Activated CD8-positive, alpha-beta T cell treated with anti-CD3 and anti-CD28 coated beads for 36 hours (primary cell): ENCODE results near the gene GPSM1. TPM values are rescaled to one million over a fixed set of nuclear protein-coding genes. Genes with fewer than 3 reads are reported as not detected.

Experiments used
- ATAC-seq: fragments of 200-7000 bp; cut with Tn5 transposase; one replicate; pipeline ENCODE4 v1.10.0; 2021; ENCODE audit warnings: mild to moderate bottlenecking, moderate library complexity
- CTCF ChIA-PET: fragments of 350-600 bp; sonication (Branson Sonifier 250); formaldehyde crosslinking; loops from one replicate; lab custom pipeline; 2021; ENCODE audit warnings: antibody characterized with exemption; lab: Charles Lee
- POLR2A ChIA-PET: fragments of 350-600 bp; sonication (Branson Sonifier 250); formaldehyde crosslinking; loops from one replicate; lab custom pipeline; 2021; ENCODE audit warnings: antibody characterized with exemption; lab: Charles Lee
- DNase-seq: peaks from one replicate; pipeline ENCODE4 v3.0.0-alpha.2; 2020
- H3K27ac Mint-ChIP-seq: one replicate; pipeline ENCODE4 v1.8.0; 2021; ENCODE audit warnings: mild to moderate bottlenecking, mixed read lengths
- H3K27me3 Mint-ChIP-seq: one replicate; pipeline ENCODE4 v1.8.0; 2021; ENCODE audit warnings: mixed read lengths
- H3K36me3 Mint-ChIP-seq: one replicate; pipeline ENCODE4 v1.8.0; 2021; ENCODE audit warnings: low read depth, mixed read lengths
- H3K4me1 Mint-ChIP-seq: one replicate; pipeline ENCODE4 v1.8.0; 2021; ENCODE audit warnings: low read depth, mixed read lengths
- H3K4me3 Mint-ChIP-seq: one replicate; pipeline ENCODE4 v1.8.0; 2021; ENCODE audit warnings: mild to moderate bottlenecking, moderate library complexity, mixed read lengths
- H3K9me3 Mint-ChIP-seq: one replicate; pipeline ENCODE4 v1.8.0; 2021; ENCODE audit warnings: mixed read lengths
- intact Hi-C: fragments of 100-400 bp; cut with micrococcal nuclease; formaldehyde crosslinking; loops from one replicate; pipeline ENCODE4 v1.10.0; 2022
- total RNA-seq, 2 experiments: library from RNA; stranded (reverse); gene quantifications; one replicate each; pipeline ENCODE4 v1.2.3, GENCODE V29; 2021
- TF ChIP-seq, protein P1 (sequence below): fragments of 200-600 bp; IDR thresholded peaks from one replicate; pipeline ENCODE4 v1.8.0; 2022; ENCODE audit warnings: antibody characterized with exemption, mild to moderate bottlenecking

The GPSM1 gene
- total RNA-seq, 2 experiments from 2014 or later: 8.8 to 10.0 TPM

DNA sequence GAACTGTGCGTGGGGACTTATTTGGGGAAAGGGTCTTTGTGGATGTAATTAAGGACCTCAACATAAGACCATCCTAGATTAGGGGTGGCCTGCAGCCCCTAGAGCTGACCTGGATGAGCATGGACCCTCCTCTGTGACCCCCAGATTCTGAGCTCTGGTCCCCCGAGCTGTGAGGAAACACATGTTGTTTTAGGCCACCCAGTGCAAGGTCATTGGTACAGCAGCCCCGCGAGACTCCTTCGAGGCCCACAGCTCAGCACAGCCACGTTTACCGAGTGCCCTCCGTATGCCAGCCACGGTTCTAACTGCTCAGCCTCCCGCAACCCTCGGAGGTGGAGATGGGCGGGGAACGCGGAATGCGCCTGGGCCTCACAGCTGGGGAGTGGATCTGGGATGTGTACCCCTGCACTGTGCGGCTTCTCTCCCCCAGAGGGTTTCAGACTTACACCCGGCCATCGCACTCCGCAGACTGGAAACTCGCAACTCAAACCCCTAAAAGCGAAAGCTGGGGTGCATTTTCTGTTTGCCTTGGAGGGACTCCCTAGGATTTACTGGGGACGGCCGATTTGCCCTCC, 4.5 kb upstream of the GPSM1 start:
- no peak overlapping the region for H3K4me3 Mint-ChIP-seq

GRCh38 chr9:136323371-136323789, 4.0 kb upstream of the GPSM1 start:
- no peak for ATAC-seq
- DNase-seq: no peak
- Mint-ChIP-seq H3K4me1 (peaks cover 2% of the 10 kb centered on the region), H3K27me3 (no peaks in the 10 kb centered on the region), H3K9me3 (no peaks in the 10 kb centered on the region), H3K36me3 (no peaks in the 10 kb centered on the region), H3K27ac (no peak overlapping the region), H3K4me3 (no peak overlapping the region)
- POLR2A ChIA-PET: interaction anchor here (1.0 kb wide), 1 partner anchor 40 kb away, joined by 3 read pairs; no protein-coding TSS in a partner anchor
- CTCF ChIA-PET: interaction anchor here (1.5 kb wide), 1 partner anchor 11 kb away, joined by 8 read pairs; no protein-coding TSS in a partner anchor
- TF ChIP-seq, protein P1, sequence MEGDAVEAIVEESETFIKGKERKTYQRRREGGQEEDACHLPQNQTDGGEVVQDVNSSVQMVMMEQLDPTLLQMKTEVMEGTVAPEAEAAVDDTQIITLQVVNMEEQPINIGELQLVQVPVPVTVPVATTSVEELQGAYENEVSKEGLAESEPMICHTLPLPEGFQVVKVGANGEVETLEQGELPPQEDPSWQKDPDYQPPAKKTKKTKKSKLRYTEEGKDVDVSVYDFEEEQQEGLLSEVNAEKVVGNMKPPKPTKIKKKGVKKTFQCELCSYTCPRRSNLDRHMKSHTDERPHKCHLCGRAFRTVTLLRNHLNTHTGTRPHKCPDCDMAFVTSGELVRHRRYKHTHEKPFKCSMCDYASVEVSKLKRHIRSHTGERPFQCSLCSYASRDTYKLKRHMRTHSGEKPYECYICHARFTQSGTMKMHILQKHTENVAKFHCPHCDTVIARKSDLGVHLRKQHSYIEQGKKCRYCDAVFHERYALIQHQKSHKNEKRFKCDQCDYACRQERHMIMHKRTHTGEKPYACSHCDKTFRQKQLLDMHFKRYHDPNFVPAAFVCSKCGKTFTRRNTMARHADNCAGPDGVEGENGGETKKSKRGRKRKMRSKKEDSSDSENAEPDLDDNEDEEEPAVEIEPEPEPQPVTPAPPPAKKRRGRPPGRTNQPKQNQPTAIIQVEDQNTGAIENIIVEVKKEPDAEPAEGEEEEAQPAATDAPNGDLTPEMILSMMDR: no peak
- intact Hi-C loops: no loop called here

More for the DNA sequence above, 4.5 kb upstream of the GPSM1 start:
- Mint-ChIP-seq H3K36me3 (no peaks in the 10 kb centered on the region), H3K27me3 (no peaks in the 10 kb centered on the region), H3K27ac (no peak overlapping the region), H3K4me1 (peaks cover 2% of the 10 kb centered on the region), H3K9me3 (no peaks in the 10 kb centered on the region)
- ChIA-PET POLR2A (interaction anchor here (1.0 kb wide), 1 partner anchor 40 kb away, joined by 3 read pairs; no protein-coding TSS in a partner anchor), CTCF (interaction anchor here (1.5 kb wide), 1 partner anchor 10 kb away, joined by 8 read pairs; no protein-coding TSS in a partner anchor)
- ATAC-seq: no peak
- no peak for DNase-seq
- TF ChIP-seq, protein P1: no peak
- intact Hi-C loops: no loop called here

- Mint-ChIP-seq H3K27me3 (no peaks in the 10 kb centered on the region), H3K4me1 (peaks cover 6% of the 10 kb centered on the region), H3K9me3 (no peaks in the 10 kb centered on the region), H3K4me3 (no peak overlapping the region), H3K27ac (no peak overlapping the region), H3K36me3 (no peaks in the 10 kb centered on the region)
- CTCF ChIA-PET: no interaction called here
- ATAC-seq: no peak
- intact Hi-C loops: no loop called here
- no peak for DNase-seq
- TF ChIP-seq, protein P1: no peak
- POLR2A ChIA-PET: no interaction called here
Observed at GRCh38 chr9:136324501-136325300, 2.6 kb upstream of the GPSM1 start.

DNA sequence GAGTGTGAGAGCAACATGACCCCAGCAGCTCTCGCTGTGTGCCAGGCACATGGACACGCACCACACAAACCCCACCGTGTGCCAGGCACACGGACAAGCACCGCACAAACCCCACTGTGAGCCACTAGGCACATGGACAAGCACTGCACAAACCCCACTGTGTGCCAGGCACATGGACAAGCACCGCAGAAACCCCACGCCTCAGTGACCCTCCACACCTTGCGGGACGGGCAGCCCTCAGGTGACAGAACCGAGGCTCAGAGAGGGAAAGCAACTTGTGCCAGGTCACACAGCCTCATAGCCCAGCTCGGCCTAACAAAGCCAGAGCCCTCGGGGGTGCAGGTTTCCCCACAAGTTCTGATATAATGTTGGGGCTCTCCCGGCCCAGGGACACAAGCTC, 2.0 kb upstream of the GPSM1 start:
- Mint-ChIP-seq H3K27me3 (no peaks in the 10 kb centered on the region), H3K4me1 (peaks cover 6% of the 10 kb centered on the region), H3K4me3 (no peak overlapping the region), H3K36me3 (no peaks in the 10 kb centered on the region), H3K9me3 (no peaks in the 10 kb centered on the region), H3K27ac (no peak overlapping the region)
- ATAC-seq (no peak), DNase-seq (no peak)
- intact Hi-C loops: no loop called here
- TF ChIP-seq, protein P1: no peak
- POLR2A ChIA-PET: interaction anchor here (1.1 kb wide), 1 partner anchor 84 kb away, joined by 4 read pairs; no protein-coding TSS in a partner anchor
- CTCF ChIA-PET: interaction anchor here (1.6 kb wide), 1 partner anchor 38 kb away, joined by 5 read pairs; the partner anchor contains the start of gene DNLZ
